Measurements from ENCODE around the gene PAK1.

Gene PAK1

GRCh38 chr11:77312107-77312506, 161.8 kb downstream of the PAK1 start:
- TF ChIP-seq CTCF (IDR thresholded peaks at IDR 0.05; ENCODE audit: control insufficient read depth, extremely low read depth, insufficient read depth): no peak
- no peak for DNase-seq (ENCODE audit: low read depth)

GRCh38 chr11:77311701-77312100, 162.2 kb downstream of the PAK1 start:
- no peak for TF ChIP-seq CTCF (IDR thresholded peaks at IDR 0.05; ENCODE audit: control insufficient read depth, extremely low read depth, insufficient read depth)
- DNase-seq (ENCODE audit: low read depth): no peak
- no peak overlapping the region for H3K4me3 ChIP-seq (ENCODE audit: low read depth, low read length)

More at GRCh38 chr11:77312107-77312506, 161.8 kb downstream of the PAK1 start:
- no peak overlapping the region for H3K4me3 ChIP-seq (ENCODE audit: low read depth, low read length)

GRCh38 chr11:77310721-77311120, 163.2 kb downstream of the PAK1 start:
- TF ChIP-seq CTCF (IDR thresholded peaks at IDR 0.05; ENCODE audit: control insufficient read depth, extremely low read depth, insufficient read depth): no peak
- H3K4me3 ChIP-seq (ENCODE audit: low read depth, low read length): no peak overlapping the region
- no peak for DNase-seq (ENCODE audit: low read depth)

GRCh38 chr11:77309401-77310085, 164.4 kb downstream of the PAK1 start:
- no peak for DNase-seq (ENCODE audit: low read depth)

GRCh38 chr11:77308838-77309237, 165.1 kb downstream of the PAK1 start:
- DNase-seq (ENCODE audit: low read depth): no peak

More at GRCh38 chr11:77309401-77310085, 164.4 kb downstream of the PAK1 start:
- no peak overlapping the region for H3K4me3 ChIP-seq (ENCODE audit: low read depth, low read length)
- TF ChIP-seq CTCF (IDR thresholded peaks at IDR 0.05; ENCODE audit: control insufficient read depth, extremely low read depth, insufficient read depth): no peak

GRCh38 chr11:77303328-77303727, 170.6 kb downstream of the PAK1 start:
- DNase-seq (ENCODE audit: low read depth): no peak
- TF ChIP-seq CTCF (IDR thresholded peaks at IDR 0.05; ENCODE audit: control insufficient read depth, extremely low read depth, insufficient read depth): no peak
- no peak overlapping the region for H3K4me3 ChIP-seq (ENCODE audit: low read depth, low read length)

More at GRCh38 chr11:77308838-77309237, 165.1 kb downstream of the PAK1 start:
- no peak for TF ChIP-seq CTCF (IDR thresholded peaks at IDR 0.05; ENCODE audit: control insufficient read depth, extremely low read depth, insufficient read depth)
- no peak overlapping the region for H3K4me3 ChIP-seq (ENCODE audit: low read depth, low read length)

- no peak for DNase-seq (ENCODE audit: low read depth)
Observed at GRCh38 chr11:77302752-77303151, 171.1 kb downstream of the PAK1 start.

More at GRCh38 chr11:77302752-77303151, 171.1 kb downstream of the PAK1 start:
- no peak for TF ChIP-seq CTCF (IDR thresholded peaks at IDR 0.05; ENCODE audit: control insufficient read depth, extremely low read depth, insufficient read depth)
- H3K4me3 ChIP-seq (ENCODE audit: low read depth, low read length): no peak overlapping the region
